Fibroblast of lung (primary cell): Measurements from ENCODE around the gene CTSA. TPM values are rescaled to one million over a fixed set of nuclear protein-coding genes. Genes with fewer than 3 reads are reported as not detected.

ENCODE experiments used
- DNase-seq, 2 donors: peaks; one replicate each; pipeline versions ENCODE4 v3.0.0 to v3.0.0-alpha.2; 2010; ENCODE audit warnings: low read depth in 2 of 2
- H2AFZ ChIP-seq: 2 replicates; pipeline ENCODE4 v1.5.1; 2012; ENCODE audit warnings: low read length, control low read depth, inconsistent platforms
- H3K27ac ChIP-seq: 2 replicates; pipeline ENCODE4 v1.5.1; 2011; ENCODE audit warnings: low read length, control low read depth; ENCODE audit not compliant: insufficient read depth
- H3K27me3 ChIP-seq: 2 replicates; pipeline ENCODE4 v1.5.1; 2011; ENCODE audit warnings: mild to moderate bottlenecking, low read length; ENCODE audit not compliant: control insufficient read depth, insufficient read depth
- H3K36me3 ChIP-seq: 2 replicates; pipeline ENCODE4 v1.5.1; 2011; ENCODE audit warnings: low read length; ENCODE audit not compliant: control insufficient read depth, insufficient read depth
- H3K4me1 ChIP-seq: 2 replicates; pipeline ENCODE4 v1.5.1; 2011; ENCODE audit warnings: low read length; ENCODE audit not compliant: control insufficient read depth, insufficient read depth; ENCODE audit errors: extremely low read depth
- H3K4me2 ChIP-seq: 2 replicates; pipeline ENCODE4 v1.5.1; 2011; ENCODE audit warnings: low read length, control low read depth; ENCODE audit not compliant: insufficient read depth; ENCODE audit errors: extremely low read depth
- H3K4me3 ChIP-seq, 4 experiments: fragments of 200-600 bp in 1 of 4; sonication (generic) in 1 of 4; replicated peaks in 1 of 4; 2 replicates each; pipeline ENCODE4 v1.5.1; 2011 to 2016; ENCODE audit warnings: low read length in 4 of 4, low read depth in 3 of 4, mild to moderate bottlenecking in 3 of 4, control low read depth in 2 of 4, inconsistent platforms in 1 of 4, mixed read lengths in 1 of 4; ENCODE audit not compliant: insufficient read depth in 1 of 4; ENCODE audit errors: control extremely low read depth in 1 of 4
- H3K79me2 ChIP-seq: 2 replicates; pipeline ENCODE4 v1.5.1; 2012; ENCODE audit warnings: mild to moderate bottlenecking, low read length, inconsistent platforms; ENCODE audit not compliant: control insufficient read depth, insufficient read depth
- H3K9ac ChIP-seq: 2 replicates; pipeline ENCODE4 v1.5.1; 2011; ENCODE audit warnings: mild to moderate bottlenecking, low read length, control low read depth; ENCODE audit not compliant: insufficient read depth
- H3K9me3 ChIP-seq: 2 replicates; pipeline ENCODE4 v1.5.1; 2012; ENCODE audit warnings: low read depth, low read length; ENCODE audit not compliant: control insufficient read depth, insufficient read depth
- H4K20me1 ChIP-seq: 2 replicates; pipeline ENCODE4 v1.5.1; 2011; ENCODE audit warnings: low read length; ENCODE audit not compliant: control insufficient read depth, insufficient read depth; ENCODE audit errors: extremely low read depth
- CTCF ChIP-seq, 2 donors: IDR thresholded peaks in 1 of 2; conservative IDR thresholded peaks in 1 of 2; 1 replicate in 1 of 2; 2 replicates in 1 of 2; pipeline ENCODE4 v1.5.1; 2011 to 2012; ENCODE audit warnings: low read length in 2 of 2, control low read depth in 1 of 2, inconsistent platforms in 1 of 2, low read depth in 1 of 2, mild to moderate bottlenecking in 1 of 2
- EZH2 ChIP-seq: IDR thresholded peaks from 2 replicates; pipeline ENCODE4 v1.5.1; 2012; ENCODE audit warnings: low read length, control low read depth, mild to moderate bottlenecking; ENCODE audit errors: missing control alignments
- polyA plus RNA-seq, 2 donors: library from polyadenylated mRNA; depleted of rRNA in 1 of 2; stranded (reverse) in 1 of 2; unstranded in 1 of 2; fragments of >200 nt; gene quantifications; 2 replicates each; pipeline ENCODE4 v1.2.1, GENCODE V29; 2011 to 2012; ENCODE audit warnings: missing spikeins in 1 of 2
- total RNA-seq: library from RNA; depleted of rRNA; stranded (reverse); fragments of >200 nt; gene quantifications from 2 replicates; pipeline ENCODE4 v1.2.1, GENCODE V29; 2014

Gene CTSA
- total and polyA plus RNA-seq, 2 donors (not counting 1 experiment from before 2014, with no cell fraction given), result 116 to 364 TPM

GRCh38 chr20:45880988-45881788 lies 9.9 kb upstream of the CTSA start, which contains the start of gene ZSWIM1:
Gene ZSWIM1 (plus strand): TSS chr20:45881227. CDS start chr20:45882593, 1,366 bp downstream.
- DNase-seq, result peak; percentile 98 to 99
- H3K9me3 ChIP-seq, result no peaks in the 10 kb centered on the region
- peaks cover 11% of the 10 kb centered on the region for H3K79me2 ChIP-seq
- no peak for TF ChIP-seq EZH2
- TF ChIP-seq CTCF (conservative IDR thresholded peaks at IDR 0.05 in 1 of 2, IDR thresholded peaks at IDR 0.05 in 1 of 2; ENCODE audit: low read depth in 1 of 2, low read length in 2 of 2), result no peak
- peak within 1 kb of the TSS; percentile 83 for H3K9ac ChIP-seq
- H3K4me2 ChIP-seq, result peak within 1 kb of the TSS; percentile 100
- H3K36me3 ChIP-seq, result peaks cover 17% of the 10 kb centered on the region
- peak within 1 kb of the TSS; percentile 93 for H2AFZ ChIP-seq
- H3K4me3 ChIP-seq, result peak within 1 kb of the TSS; percentile 83 to 98 (median 90)
- H3K27ac ChIP-seq, result peak within 1 kb of the TSS; percentile 95
- no peaks in the 10 kb centered on the region for H3K27me3 ChIP-seq
- H4K20me1 ChIP-seq, result no peaks in the 10 kb centered on the region
- peaks cover 2% of the 10 kb centered on the region for H3K4me1 ChIP-seq

- Histone ChIP-seq H3K9ac (no peak overlapping the region), H3K4me3 (no peak overlapping the region), H3K79me2 (peaks cover 11% of the 10 kb centered on the region), H3K27ac (no peak overlapping the region), H3K4me2 (no peak overlapping the region), H3K27me3 (no peaks in the 10 kb centered on the region), H3K4me1 (peaks cover 2% of the 10 kb centered on the region), H3K9me3 (no peaks in the 10 kb centered on the region), H3K36me3 (peaks cover 12% of the 10 kb centered on the region), H2AFZ (no peak overlapping the region), H4K20me1 (no peaks in the 10 kb centered on the region)
- TF ChIP-seq EZH2 (no peak), CTCF (conservative IDR thresholded peaks at IDR 0.05 in 1 of 2, IDR thresholded peaks at IDR 0.05 in 1 of 2; ENCODE audit: low read depth in 1 of 2, low read length in 2 of 2) (no peak)
- DNase-seq, result no peak
Measured at GRCh38 chr20:45882469-45883099, 8.6 kb upstream of the CTSA start.

- Histone ChIP-seq H3K9ac (no peak overlapping the region), H3K4me3 (no peak overlapping the region), H3K79me2 (peaks cover 11% of the 10 kb centered on the region), H3K36me3 (peaks cover 12% of the 10 kb centered on the region), H2AFZ (no peak overlapping the region), H3K27ac (no peak overlapping the region), H3K9me3 (no peaks in the 10 kb centered on the region), H3K4me1 (peaks cover 2% of the 10 kb centered on the region), H4K20me1 (no peaks in the 10 kb centered on the region), H3K4me2 (no peak overlapping the region), H3K27me3 (no peaks in the 10 kb centered on the region)
- DNase-seq, result no peak
- TF ChIP-seq EZH2, result no peak
- TF ChIP-seq CTCF (conservative IDR thresholded peaks at IDR 0.05 in 1 of 2, IDR thresholded peaks at IDR 0.05 in 1 of 2; ENCODE audit: low read depth in 1 of 2, low read length in 2 of 2), result no peak
Measured at GRCh38 chr20:45883100-45883469, 8.1 kb upstream of the CTSA start.
